ENCODE measurements around the gene CD7.

- TF ChIP-seq CTCF (IDR thresholded peaks at IDR 0.05; ENCODE audit: insufficient read depth, low read length, poor library complexity, severe bottlenecking) = no peak
- no peak for TF ChIP-seq EZH2phosphoT487 (conservative IDR thresholded peaks at IDR 0.05; ENCODE audit: low read length)
Measured at GRCh38 chr17:82330322-82331239, 13.2 kb upstream of the CD7 start.

Measured in SU-DHL-6 (cell line).